Uterine smooth muscle cell (primary cell): ENCODE measurements around the gene SCAPER. TPM values are rescaled to one million over a fixed set of nuclear protein-coding genes. Genes with fewer than 3 reads are reported as not detected.

Source experiments
- total RNA-seq: library from RNA; depleted of rRNA; stranded (reverse); fragments of >200 nt; gene quantifications from 2 replicates; pipeline ENCODE4 v1.2.3, GENCODE V29; 2014

Gene SCAPER
- 7.7 and 9.6 TPM in 2 replicates for total RNA-seq

GRCh38 chr15:76905013-76905839 is at the start of gene SCAPER:
Gene SCAPER, minus strand, starts transcription at chr15:76905340. Its CDS starts 21,523 bp downstream, at chr15:76883817.

GRCh38 chr15:76931397-76932134 is 26.4 kb upstream of the SCAPER start, which contains the start of gene RCN2:
Gene RCN2, plus strand, starts transcription at chr15:76931749. Its CDS starts 93 bp downstream, at chr15:76931842.

GRCh38 chr15:76336254-76337058 is 568.7 kb downstream of the SCAPER start, which contains the start of gene ISL2:
Gene ISL2, plus strand, starts transcription at chr15:76336773. Its CDS starts 111 bp downstream, at chr15:76336884.

GRCh38 chr15:76311100-76311953 is 593.8 kb downstream of the SCAPER start, which contains the start of gene ETFA:
Gene ETFA, minus strand, starts transcription at chr15:76311469. Its CDS starts 81 bp downstream, at chr15:76311388.

Other genes starting within 250 kb of the SCAPER start
- gene RCN2, start 26.4 kb upstream of the SCAPER start, total RNA-seq = 57.0 and 69.4 TPM in 2 replicates
- 0.11 TPM in 1 of 2 replicates, not detected in the other for gene PSTPIP1, start 89.8 kb upstream of the SCAPER start, total RNA-seq
- 177 and 182 TPM in 2 replicates for gene TSPAN3, start 165.8 kb upstream of the SCAPER start, total RNA-seq